HG02623 (cell line): ENCODE results near the gene SRPK1.
"Not testable (repeated sequence)": the region's sequence is repeated elsewhere in the genome, so short reads cannot be mapped to it uniquely, and the experiment has no call there.

Experiments used
- ATAC-seq: cut with Tn5 transposase; IDR thresholded peaks from one replicate; pipeline ENCODE4 v1.9.1; 2021; ENCODE audit warnings: moderate library complexity; ENCODE audit not compliant: unreplicated experiment

The SRPK1 gene

GRCh38 chr6:35920793-35921732 is at the start of gene SRPK1:
SRPK1 (minus strand) TSS chr6:35921098; CDS start chr6:35921056, 42 bp downstream.
- ATAC-seq = peak; percentile 83

GRCh38 chr6:35970181-35970580 is 49.3 kb upstream of the SRPK1 start:
- no peak for ATAC-seq

GRCh38 chr6:35969646-35970045 is 48.7 kb upstream of the SRPK1 start:
- no peak for ATAC-seq

- ATAC-seq = no peak
Observed at GRCh38 chr6:35968821-35969220, 47.9 kb upstream of the SRPK1 start.

- ATAC-seq = no peak
Observed at GRCh38 chr6:35967076-35967774, 46.3 kb upstream of the SRPK1 start.

GRCh38 chr6:35962779-35963560 is 42.1 kb upstream of the SRPK1 start:
- no peak for ATAC-seq

- ATAC-seq = no peak
Observed at GRCh38 chr6:35960187-35960586, 39.3 kb upstream of the SRPK1 start.

- ATAC-seq = no peak
Observed at GRCh38 chr6:35955970-35956369, 35.1 kb upstream of the SRPK1 start.

- no peak for ATAC-seq
Observed at GRCh38 chr6:35955521-35955920, 34.6 kb upstream of the SRPK1 start.

- ATAC-seq = no peak
Observed at GRCh38 chr6:35955071-35955470, 34.2 kb upstream of the SRPK1 start.

- ATAC-seq = no peak
Observed at GRCh38 chr6:35954333-35954732, 33.4 kb upstream of the SRPK1 start.

GRCh38 chr6:35948725-35949124 is 27.8 kb upstream of the SRPK1 start:
- ATAC-seq = no peak

- ATAC-seq = no peak
Observed at GRCh38 chr6:35945650-35946025, 24.7 kb upstream of the SRPK1 start.

- no peak for ATAC-seq
Observed at GRCh38 chr6:35943390-35943789, 22.5 kb upstream of the SRPK1 start.

- ATAC-seq = no peak
Observed at GRCh38 chr6:35942355-35942754, 21.5 kb upstream of the SRPK1 start.

- not testable (repeated sequence) for ATAC-seq
Observed at GRCh38 chr6:35941170-35941569, 20.3 kb upstream of the SRPK1 start.

GRCh38 chr6:35940014-35940413 is 19.1 kb upstream of the SRPK1 start:
- not testable (repeated sequence) for ATAC-seq

GRCh38 chr6:35939259-35939658 is 18.4 kb upstream of the SRPK1 start:
- not testable (repeated sequence) for ATAC-seq

- ATAC-seq = no peak
Observed at GRCh38 chr6:35936681-35937359, 15.9 kb upstream of the SRPK1 start.

- ATAC-seq = no peak
Observed at GRCh38 chr6:35935469-35935868, 14.6 kb upstream of the SRPK1 start.

GRCh38 chr6:35933844-35934243 is 12.9 kb upstream of the SRPK1 start:
- ATAC-seq = no peak
